ENCODE data around the gene PFDN6.

DNA sequence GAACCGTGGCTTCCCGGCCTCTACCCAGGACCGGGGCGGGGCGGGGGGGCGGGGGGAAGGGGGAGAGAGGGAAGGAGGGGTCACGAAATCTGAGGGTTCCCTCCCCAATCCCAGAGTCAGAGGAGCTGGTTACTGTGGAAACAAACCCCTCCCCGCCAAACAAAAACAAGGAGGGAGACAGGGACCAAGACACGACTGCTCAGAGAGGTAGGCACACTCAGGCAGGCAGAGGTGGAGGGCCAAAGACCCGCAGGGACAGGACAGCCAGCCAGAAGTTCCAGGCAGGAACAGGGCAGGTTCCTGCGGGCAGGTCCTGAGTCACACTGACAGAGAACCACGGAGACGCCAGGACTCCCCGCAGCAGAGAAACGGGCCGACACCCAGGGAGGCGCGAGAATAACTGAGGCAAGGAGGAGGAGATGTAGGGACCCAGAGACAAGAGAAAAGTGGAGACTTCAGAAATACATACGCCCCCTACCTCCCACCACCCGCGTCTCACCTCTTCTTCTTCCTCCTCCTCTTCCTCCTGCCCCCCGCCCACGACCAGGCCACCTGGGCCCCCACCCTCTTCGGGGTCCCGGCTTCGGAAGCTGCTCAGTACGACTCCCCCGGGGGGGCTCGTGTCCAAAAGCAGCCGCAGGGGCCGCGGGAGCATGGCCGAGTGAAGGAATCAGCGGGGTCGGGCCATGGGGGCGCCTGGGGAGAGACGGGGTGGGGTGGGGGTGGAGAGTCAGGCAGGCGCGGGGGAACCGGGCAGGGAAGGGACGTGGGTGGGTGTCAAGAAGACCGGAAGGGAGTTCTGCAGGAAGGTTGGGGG, 8.8 kb downstream of the PFDN6 start:
- TF ChIP-seq, protein P1, sequence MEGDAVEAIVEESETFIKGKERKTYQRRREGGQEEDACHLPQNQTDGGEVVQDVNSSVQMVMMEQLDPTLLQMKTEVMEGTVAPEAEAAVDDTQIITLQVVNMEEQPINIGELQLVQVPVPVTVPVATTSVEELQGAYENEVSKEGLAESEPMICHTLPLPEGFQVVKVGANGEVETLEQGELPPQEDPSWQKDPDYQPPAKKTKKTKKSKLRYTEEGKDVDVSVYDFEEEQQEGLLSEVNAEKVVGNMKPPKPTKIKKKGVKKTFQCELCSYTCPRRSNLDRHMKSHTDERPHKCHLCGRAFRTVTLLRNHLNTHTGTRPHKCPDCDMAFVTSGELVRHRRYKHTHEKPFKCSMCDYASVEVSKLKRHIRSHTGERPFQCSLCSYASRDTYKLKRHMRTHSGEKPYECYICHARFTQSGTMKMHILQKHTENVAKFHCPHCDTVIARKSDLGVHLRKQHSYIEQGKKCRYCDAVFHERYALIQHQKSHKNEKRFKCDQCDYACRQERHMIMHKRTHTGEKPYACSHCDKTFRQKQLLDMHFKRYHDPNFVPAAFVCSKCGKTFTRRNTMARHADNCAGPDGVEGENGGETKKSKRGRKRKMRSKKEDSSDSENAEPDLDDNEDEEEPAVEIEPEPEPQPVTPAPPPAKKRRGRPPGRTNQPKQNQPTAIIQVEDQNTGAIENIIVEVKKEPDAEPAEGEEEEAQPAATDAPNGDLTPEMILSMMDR (IDR thresholded peaks at IDR 0.05) = no peak
- peak in 1 of 2 donors; percentile 56 for TF ChIP-seq POLR2A (IDR thresholded peaks at IDR 0.05)

Measured in uterus (tissue), 2 donors.